HG03095 (cell line): ENCODE data around the gene CAMK1D.

Source experiments
- ATAC-seq: cut with Tn5 transposase; IDR thresholded peaks from one replicate; pipeline ENCODE4 v1.9.1; 2021; ENCODE audit warnings: moderate library complexity; ENCODE audit not compliant: unreplicated experiment

The CAMK1D gene

DNA sequence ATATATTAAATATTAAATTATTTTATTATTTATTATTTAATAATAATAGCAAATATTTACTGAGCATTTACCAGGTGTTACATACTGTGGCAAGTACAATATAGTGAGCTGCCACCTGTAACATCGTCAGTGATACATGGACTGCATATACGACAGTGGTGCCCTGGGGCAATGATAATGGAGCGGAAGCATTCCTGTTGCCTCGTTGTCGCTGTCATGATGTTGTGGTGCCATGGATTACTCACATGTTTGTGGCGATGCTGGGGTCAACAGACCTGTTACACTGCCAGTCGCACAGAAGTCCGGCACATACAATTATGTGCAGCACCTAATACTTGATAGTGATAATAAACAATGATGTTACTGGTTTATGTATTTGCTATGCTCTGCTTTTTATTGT is 20.6 kb downstream of the CAMK1D start:
- ATAC-seq, result no peak

DNA sequence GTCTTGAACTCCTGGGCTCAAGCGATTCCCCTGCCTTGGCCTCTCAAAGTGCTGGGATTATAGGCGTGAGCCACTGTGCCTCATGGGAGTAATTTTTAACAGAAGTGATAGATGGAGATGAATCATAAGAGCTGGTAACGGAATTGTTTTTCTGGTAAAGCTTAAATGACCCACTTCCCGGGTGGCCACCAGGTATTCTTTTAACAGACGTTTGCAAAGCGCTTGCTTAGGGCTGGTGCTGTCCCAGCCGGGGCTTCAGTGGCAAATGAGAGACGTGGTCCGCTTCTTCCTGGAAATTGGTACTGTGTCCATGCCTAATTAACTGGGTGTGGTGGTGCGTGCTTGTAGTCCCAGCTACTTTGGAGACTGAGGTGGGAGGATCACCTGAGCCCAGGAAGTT is 23.5 kb downstream of the CAMK1D start:
- no peak for ATAC-seq

DNA sequence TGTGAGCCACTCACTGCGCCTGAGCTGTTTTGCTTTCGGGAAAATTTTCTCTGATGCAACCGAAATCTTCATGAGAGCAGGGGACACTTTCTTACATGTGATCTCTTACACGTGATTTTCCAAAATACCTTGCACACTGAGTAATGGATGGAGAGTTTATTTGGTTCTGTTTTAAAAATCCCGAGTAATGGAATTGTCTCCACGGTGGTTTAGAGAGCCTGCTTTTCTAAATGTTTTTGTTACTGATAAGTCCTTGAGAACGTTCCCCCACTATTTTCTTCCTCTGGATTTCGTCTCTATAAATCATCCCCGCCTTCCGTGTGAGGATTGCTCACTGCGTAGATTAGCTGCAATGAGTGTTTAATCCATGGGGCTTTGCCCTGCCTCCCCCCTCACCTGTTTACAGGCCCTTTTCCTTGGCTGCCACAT is 25.7 kb downstream of the CAMK1D start:
- no peak for ATAC-seq

DNA sequence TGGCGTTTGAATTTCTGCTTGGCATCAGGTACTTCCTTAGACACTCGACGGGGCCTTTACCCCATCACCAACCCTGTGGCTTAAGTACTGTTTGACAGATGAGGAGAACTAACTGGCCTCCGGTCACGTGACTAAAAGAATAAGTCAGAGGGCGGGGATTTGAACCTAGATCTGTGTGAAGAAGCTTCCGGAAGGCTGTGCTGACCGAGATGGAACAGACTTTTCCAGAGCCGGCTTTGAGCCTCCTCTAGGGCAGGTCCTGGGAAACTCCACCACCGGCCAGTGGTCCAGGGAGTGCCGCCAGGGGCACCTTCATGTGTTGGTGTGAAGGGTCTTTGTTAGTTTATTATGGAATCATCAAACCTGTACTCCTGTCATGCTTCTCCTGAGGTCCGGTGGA is 26.9 kb downstream of the CAMK1D start:
- no peak for ATAC-seq

DNA sequence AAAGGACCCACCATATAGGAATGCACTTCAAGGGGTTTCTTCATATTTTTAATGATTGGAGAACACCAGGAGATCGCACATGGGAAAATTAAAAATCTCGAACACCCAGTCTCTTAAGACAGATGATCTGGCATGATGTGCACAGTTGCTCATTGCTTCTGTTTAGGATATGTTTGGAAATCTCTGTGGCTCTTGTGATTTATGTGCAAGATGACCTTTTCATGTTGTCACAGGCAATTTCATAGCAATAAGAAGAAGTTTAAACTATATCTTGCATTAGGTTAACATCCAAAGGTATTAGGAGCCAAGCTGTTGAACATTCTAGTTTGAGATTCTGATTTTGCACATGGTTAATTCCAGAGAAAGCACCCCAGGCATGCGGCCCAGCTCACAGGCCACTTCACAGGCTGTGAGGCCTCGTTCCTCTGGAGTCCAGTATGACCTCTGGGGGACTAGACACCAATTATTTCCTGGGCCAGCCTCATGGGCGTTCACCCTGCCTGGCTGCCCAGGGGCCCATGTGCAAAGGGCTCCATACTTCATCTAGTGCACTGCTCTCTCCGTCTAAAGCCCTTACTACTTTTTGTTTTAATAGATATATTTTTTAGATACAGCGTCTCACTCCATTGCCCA is 28.4 kb downstream of the CAMK1D start:
- no peak for ATAC-seq

DNA sequence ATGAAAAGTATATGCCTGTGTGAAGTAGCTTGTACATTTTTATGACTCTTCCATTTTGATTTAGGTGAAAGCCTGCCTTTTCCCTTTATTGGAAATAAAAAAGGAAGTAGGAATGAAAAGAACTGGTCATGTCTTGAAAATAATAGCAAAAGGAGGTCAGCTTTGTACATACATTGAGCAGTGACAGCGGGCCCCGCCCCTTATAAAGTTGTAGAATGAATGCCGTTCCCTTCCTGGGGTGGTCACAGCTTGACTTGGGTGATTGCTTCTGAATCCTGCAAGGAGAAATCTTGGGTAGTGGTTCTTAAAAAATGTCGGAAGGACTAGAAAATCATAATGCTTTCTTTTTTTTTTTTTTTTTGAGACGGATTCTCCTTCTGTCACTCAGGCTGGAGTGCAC is 31.7 kb downstream of the CAMK1D start:
- ATAC-seq, result no peak

DNA sequence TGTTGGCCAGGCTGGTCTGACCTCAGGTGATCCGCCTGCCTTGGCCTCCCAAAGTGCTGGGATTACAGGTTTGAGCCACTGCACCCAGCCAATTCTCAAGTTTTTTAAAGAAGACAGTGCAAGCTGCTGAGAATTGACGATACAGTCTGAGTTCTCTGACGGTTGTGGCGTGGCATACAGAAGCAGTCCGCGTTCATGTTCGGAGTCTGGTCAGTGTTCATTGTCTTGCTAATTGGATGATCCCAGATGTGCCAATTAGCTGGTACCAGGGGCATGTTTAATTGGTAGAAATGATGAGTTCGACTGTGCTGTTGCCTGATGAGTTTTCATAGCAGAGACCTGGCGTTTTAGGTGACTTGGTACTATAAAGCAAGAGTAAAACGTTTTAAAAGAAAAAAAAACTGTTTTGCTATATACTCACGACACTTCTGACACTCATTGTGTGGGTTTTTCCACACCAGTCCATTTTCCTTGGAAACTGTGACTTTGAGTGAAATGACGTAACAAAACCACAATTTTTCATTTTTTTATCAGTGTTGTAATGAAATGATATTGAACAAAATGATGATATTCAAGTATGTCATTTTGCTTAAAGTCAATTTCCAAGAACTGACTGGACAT is 32.3 kb downstream of the CAMK1D start:
- ATAC-seq, result no peak

DNA sequence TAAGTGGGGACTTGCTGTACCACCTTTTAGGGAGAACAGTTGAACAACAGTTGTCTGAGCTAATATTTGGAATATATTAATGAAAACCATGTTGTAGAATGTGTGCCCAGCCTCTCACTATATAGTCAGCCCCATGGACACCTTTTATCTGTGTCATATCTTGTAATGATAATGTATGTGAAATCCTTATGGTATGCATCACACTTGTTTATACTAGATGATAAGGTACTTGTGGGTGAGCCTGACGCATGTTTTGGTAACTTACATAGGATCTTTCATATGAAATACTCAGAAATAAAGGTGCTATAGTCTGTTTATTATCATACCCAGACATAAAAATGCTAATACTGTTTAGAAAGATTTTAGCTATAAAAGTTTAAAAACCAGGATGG is 32.8 kb downstream of the CAMK1D start:
- ATAC-seq, result no peak

DNA sequence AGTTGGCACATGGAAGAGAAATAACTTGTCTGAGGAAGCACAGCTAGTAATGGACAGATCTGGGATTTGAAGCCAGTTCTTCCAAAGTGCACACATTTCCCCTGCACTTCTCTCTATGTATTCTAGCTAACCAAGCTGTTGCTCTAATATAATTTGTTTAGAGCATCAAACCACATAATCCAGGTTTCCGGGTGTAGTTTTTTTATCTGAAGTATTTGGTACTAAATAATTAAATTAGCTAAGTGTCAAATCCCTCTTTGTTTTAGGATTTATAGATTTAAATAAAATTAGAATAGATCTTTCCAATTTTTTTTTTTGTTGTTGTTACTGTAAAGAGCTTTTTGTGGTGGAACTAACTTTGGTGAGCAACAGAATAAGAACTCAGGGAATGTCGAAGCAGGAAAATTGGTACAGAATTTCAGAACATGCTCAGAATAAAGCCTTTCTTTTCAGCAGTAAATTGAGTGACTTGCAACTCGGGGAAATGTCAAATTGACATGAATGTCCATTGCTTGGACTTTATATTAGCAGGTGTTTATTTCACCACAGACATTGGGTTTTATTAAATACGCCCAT is 33.7 kb downstream of the CAMK1D start:
- no peak for ATAC-seq

DNA sequence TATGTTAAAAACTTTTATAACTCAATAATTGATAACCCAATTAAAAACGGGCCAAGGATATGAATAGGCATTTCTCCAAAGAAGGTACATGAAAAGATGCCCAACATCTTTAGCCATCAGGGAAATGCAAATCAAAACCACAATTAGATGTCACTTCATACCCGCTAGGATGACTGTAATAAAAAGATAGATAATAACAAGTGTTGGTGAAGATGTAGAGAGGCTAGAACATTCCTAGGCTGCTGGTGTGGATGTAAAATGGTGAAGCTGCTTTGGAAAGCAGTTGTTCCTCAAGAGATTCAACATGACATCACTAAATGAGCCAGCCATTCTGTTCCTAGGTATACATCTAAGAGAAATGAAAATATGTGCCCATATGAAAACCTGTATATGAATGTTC is 35.6 kb downstream of the CAMK1D start:
- no peak for ATAC-seq

DNA sequence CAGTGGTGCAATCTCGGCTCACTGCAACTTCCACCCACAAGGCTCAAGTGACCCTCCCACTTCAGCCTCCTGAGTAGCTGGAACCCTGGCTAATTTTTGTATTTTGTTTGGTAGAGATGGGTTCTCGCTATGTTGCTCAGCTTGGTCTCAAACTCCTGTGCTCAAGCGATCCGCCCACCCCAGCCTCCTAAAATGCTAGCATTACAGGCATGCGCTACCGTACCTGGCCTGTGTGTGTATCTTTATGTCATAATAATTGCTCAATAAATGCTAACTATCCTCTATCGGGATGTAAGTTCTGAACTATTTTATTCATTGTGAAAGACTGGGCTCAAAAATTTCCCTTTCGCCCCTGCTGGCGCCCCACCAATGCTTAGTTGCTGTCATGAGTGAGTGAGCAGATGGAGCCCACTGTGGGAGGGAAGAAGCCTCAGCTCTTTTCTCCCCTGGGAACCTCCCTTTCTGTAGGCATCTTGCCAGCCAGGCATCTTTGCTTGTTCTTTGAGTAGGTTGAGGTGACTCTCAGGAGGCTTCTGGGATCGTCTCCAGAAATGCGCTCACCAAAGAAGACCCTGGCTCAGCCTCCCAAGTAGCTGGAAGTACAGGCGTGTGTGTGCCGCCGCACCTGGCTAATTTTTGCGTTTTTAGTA is 38.3 kb downstream of the CAMK1D start:
- no peak for ATAC-seq

DNA sequence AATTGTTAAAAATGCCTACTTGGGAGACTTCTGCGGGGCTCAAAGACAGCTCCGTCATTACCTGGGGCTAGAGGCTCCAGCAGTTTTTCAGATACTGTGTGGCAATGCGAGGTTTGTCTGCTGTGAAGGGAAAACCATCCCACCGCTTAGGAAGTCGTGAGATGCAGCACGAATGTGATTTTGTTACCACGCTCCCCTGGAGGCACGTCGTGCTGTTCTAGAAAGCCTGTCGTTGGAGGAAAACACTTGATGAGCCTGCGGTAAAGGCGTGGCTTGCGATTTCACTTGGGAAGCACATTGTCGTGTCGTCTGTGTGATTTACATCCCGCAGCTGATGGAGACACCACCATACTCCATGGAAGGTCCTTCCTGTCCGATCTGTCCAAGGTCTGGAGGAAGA is 39.3 kb downstream of the CAMK1D start:
- ATAC-seq, result no peak

DNA sequence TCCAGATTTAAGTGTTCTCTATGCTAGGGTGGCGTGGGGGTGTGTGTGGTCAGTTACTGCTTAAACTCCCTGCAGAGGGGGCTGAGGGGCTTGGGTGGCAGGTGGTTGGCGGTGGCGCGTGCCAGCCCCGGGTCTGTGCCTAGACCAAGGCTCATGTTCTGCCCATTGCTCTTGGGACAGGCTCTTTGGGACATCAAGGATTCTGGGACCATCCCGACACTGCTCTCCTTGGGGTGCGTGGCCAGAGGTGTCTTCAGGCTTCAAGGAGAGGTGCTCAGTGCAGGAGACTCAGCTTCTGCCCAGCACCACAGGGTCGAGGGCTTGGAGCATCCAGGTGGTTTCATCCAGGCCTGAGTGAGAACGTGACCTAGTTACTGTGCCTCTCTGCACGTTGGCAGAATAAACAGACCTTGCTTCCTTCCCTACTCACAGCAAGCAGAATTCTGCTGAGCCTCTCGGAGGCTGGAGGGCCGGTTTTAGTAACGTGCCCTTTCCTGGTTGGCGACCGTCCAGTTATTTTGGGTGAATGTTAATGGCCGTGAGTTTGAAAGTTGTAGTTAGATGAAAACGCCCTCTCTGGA is 39.9 kb downstream of the CAMK1D start:
- no peak for ATAC-seq

DNA sequence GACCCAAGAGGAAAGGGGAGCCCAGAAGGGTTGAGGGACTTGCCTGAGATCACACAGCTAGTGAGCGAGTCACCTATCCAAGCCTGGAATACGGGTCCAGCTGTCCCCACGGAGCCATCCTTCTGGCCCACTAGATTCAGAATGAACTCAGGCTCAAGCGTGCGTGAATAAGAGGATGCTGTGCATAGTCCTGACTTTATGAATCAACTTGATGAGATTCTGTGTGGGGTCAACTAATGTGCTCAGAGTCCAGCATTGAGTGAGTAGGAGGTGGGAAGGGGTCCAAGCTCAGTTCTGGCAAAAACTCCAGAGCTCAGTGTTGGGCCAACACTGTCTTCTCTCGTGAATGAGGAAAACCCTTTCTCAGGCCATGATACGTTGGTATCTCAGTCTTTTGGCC is 41.4 kb downstream of the CAMK1D start:
- ATAC-seq, result no peak

DNA sequence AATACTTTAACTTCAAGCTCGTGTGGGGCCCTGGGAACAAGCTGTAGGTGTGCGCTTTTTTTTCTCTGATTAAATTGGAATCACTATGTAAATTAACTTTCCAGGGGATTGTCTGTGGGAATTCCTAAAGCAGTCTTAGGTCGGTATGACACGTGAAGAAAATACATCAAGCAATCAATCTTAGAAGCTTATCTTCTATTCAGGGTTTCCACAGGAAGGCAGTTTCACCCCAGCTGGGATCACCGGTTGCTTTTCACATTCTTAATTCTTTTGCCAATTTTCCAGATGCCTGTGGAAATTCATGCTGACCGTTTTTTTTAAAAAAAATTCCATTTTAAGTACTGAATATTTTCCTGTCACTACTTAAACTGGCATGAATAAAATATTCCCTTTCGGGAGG is 41.9 kb downstream of the CAMK1D start:
- ATAC-seq, result no peak

DNA sequence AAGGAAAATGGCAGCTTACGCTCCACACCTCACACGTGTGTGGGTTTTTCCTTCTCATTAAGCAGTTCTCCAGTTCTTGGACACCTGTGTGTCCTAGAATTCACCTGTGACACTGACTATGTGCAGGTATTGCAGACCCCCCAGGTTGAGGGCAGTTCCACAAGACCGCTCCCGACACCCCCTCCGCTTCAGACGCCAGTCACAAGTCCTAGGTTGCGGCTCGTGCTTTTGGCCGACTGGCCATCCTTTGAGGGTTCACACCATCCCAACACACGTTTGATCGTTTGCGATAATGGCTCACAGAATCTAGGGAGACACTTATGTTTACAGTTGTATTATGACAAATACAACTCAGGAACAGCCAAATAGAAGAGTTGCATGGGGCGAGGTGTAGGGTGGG is 44.5 kb downstream of the CAMK1D start:
- no peak for ATAC-seq

DNA sequence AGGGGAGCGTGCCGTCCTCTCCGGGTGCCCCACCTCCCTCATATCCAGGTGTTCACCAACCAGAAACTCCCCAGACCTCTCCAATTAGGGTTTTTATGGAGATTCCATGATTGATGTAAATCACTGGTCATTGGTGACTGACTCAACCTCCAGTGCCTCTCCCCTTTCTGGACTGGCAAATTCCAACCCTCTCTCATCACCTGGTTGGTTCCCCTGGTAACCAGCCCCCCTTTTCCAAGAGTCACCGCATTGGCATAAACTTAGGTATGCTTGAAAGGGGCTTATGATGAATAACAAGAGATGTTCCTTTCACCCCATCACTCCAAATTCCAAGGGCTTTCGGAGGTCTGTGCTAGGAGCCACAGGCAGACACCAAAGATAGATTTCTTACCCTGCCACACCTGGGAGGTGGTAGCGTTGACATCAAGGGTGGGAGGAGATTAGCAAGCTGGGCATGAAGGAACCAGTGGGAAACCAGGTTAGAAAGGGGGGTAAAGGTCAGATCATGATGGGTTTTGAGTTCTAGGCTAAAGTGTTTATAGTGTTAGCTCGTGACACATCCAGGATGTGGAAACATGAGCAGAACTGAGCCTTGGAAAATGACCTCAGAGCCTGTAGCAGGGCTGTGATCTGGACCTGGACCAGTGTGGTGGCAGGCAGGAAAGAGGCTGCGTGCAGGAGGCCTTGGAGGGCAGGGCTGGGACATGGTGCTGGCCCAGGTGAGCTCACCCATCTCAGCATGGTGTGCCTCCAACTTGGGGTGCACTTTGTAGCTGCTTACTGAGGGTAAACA is 45.1 kb downstream of the CAMK1D start:
- no peak for ATAC-seq

DNA sequence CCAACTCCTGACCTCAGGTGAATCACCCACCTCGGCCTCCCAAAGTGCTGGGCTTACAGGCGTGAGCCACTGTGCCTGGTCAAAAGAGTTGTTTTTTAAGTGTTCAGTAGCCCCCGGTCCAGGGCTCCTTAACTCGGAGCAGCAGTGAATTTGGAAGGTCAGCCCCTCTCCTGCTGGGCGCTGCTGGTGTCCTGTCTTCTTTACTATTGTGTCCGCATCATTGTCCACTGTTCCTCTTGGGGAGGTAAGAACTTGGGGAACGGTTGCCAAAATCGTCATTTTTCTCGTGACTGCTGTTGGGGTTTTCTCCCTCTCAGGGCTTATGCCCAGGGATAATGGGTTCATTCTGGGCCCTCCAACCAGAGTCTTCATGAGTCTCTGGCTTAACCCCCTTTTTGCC is 46.7 kb downstream of the CAMK1D start:
- ATAC-seq, result no peak

DNA sequence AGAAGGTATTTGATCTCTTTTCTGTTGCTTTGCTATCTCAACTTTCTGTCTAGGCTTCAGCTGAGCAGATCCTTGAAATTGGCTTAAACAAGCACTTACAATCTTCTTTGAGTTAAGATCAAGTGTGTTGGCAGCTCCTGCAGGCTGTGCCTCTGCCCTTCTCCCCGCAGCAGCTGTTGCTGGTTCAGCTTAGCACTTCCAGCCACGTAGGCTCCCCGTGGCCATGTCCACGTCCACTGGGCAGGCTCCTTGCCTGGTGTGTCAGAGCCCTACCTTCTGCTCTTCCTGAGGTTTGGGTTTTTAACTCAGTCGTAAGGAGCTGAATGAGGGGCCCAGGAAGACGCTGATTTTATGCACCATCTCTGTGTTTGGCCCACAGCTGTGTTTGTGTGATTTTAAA is 47.2 kb downstream of the CAMK1D start:
- ATAC-seq, result no peak

DNA sequence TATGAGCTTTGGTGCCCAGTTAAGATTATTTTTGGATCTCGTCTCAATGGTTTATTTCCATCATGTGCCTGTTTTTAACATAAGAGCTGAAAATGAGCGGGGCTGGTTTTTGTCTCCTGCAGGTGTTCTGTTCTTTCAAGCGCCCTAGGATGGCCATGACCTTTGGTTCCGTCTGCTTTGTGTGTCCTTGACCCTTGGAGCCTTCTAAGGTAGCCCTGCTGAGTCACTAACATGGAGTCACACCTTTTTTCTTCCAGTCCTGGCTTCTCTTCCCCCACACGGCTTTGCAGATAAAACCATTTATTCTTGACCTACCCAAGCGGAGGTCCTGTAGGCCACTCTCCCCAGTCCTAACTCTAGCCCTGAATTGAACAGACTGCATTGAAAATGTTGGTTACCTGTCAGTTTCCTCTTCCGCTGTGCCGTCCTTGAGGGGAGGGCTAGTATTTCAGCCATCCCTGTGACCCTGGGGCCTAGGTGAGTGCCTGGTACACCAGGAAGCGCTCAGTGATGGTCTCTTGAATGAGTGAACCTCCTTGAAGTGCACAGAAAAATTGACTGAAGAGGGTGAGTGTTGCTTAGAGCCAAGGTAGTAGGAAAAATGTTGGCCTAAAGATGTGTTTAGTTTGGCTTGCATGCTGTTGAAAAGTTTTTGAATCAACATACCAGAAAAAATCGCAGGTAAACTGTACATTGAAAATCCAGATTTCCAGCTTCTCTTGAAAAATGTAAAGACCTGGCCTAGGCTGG is 48.0 kb downstream of the CAMK1D start:
- ATAC-seq, result no peak
